Measurements from ENCODE around the gene TRPC4AP.

GRCh38 chr20:35087791-35088190 lies 4.8 kb downstream of the TRPC4AP start:
- TF ChIP-seq CTCF (IDR thresholded peaks at IDR 0.05) (no peak), POLR2A (IDR thresholded peaks at IDR 0.05) (no peak), POLR2AphosphoS5 (IDR thresholded peaks at IDR 0.05) (no peak)

All from prostate gland (tissue), 2 donors.